Fibroblast of pulmonary artery (primary cell): Measurements from ENCODE around the gene PLEKHA1.

Experiments used
- DNase-seq: peaks from one replicate; pipeline ENCODE4 v3.0.0-alpha.2; 2010; ENCODE audit warnings: low read depth
- H3K4me3 ChIP-seq: replicated peaks from 2 replicates; pipeline ENCODE4 v1.5.1; 2011; ENCODE audit warnings: low read depth, mild to moderate bottlenecking, control low read depth, low read length, moderate library complexity
- CTCF ChIP-seq: IDR thresholded peaks from 2 replicates; pipeline ENCODE4 v1.5.1; 2011; ENCODE audit warnings: mild to moderate bottlenecking, control low read depth, low read length, inconsistent platforms; ENCODE audit errors: missing control alignments

Gene PLEKHA1

GRCh38 chr10:122455376-122456079 lies 81.0 kb downstream of the PLEKHA1 start:
- no peak overlapping the region for H3K4me3 ChIP-seq
- no peak for TF ChIP-seq CTCF
- no peak for DNase-seq

GRCh38 chr10:122457934-122458333 lies 83.4 kb downstream of the PLEKHA1 start:
- TF ChIP-seq CTCF: no peak
- DNase-seq: no peak
- no peak overlapping the region for H3K4me3 ChIP-seq

GRCh38 chr10:122458693-122459092 lies 84.2 kb downstream of the PLEKHA1 start:
- H3K4me3 ChIP-seq: no peak overlapping the region
- DNase-seq: no peak
- no peak for TF ChIP-seq CTCF

- H3K4me3 ChIP-seq: no peak overlapping the region
- DNase-seq: peak; percentile 70
- TF ChIP-seq CTCF: no peak
These were observed 85.2 kb downstream of the PLEKHA1 start for GRCh38 chr10:122459561-122460273.

- H3K4me3 ChIP-seq: peak overlapping the region; percentile 56
- DNase-seq: no peak
- TF ChIP-seq CTCF: no peak
These were observed 86.4 kb downstream of the PLEKHA1 start for GRCh38 chr10:122460891-122461293.

- peak; percentile 70 for DNase-seq
- peak within 1 kb of the TSS; percentile 72 for H3K4me3 ChIP-seq
- no peak for TF ChIP-seq CTCF
These were observed 86.8 kb downstream of the PLEKHA1 start, which contains the start of gene HTRA1 for GRCh38 chr10:122461367-122461728. HTRA1 (plus strand) TSS chr10:122461553; CDS start chr10:122461653, 100 bp downstream.
